Kidney (tissue), 14 donors: ENCODE data around the gene PLPP1. TPM values are rescaled to one million over a fixed set of nuclear protein-coding genes. Genes with fewer than 3 reads are reported as not detected.
"Not testable (repeated sequence)": the region's sequence is repeated elsewhere in the genome, so short reads cannot be mapped to it uniquely, and the experiment has no call there.

Experiments used
- DNase-seq, 5 donors: peaks; one replicate each; pipeline ENCODE4 v3.0.0-alpha.2; 2013 to 2020
- FAIRE-seq: peaks from 2 replicates; lab custom pipeline; 2012; peaks lifted over from hg19 to GRCh38; lab: Jason Lieb, UNC
- H3K27ac ChIP-seq, 2 donors: one replicate each; pipeline ENCODE4 v1.7.0; 2013; ENCODE audit warnings: low read depth in 2 of 2, low read length in 2 of 2, inconsistent platforms in 1 of 2
- H3K27me3 ChIP-seq: one replicate; pipeline ENCODE4 v1.7.1; 2013; ENCODE audit warnings: low read length, inconsistent platforms; ENCODE audit not compliant: control insufficient read depth, insufficient read depth
- H3K36me3 ChIP-seq, 3 donors: one replicate each; pipeline versions ENCODE4 v1.7.0 to v1.7.1; 2013; ENCODE audit warnings: low read length in 3 of 3, control low read depth in 1 of 3, inconsistent platforms in 1 of 3; ENCODE audit not compliant: insufficient read depth in 3 of 3, control insufficient read depth in 2 of 3
- H3K4me1 ChIP-seq, 3 donors: one replicate each; pipeline versions ENCODE4 v1.7.0 to v1.7.1; 2013; ENCODE audit warnings: low read length in 3 of 3, inconsistent platforms in 1 of 3, low read depth in 1 of 3; ENCODE audit not compliant: control insufficient read depth in 2 of 3, insufficient read depth in 2 of 3
- H3K4me3 ChIP-seq, 3 donors: one replicate each; pipeline versions ENCODE4 v1.7.0 to v1.8.1; 2013; ENCODE audit warnings: low read length in 3 of 3, control low read depth in 1 of 3, inconsistent platforms in 1 of 3
- H3K9ac ChIP-seq, 3 donors: one replicate each; pipeline versions ENCODE4 v1.7.0 to v1.7.1; 2013; ENCODE audit warnings: low read length in 3 of 3, control low read depth in 1 of 3, inconsistent platforms in 1 of 3
- H3K9me3 ChIP-seq, 3 donors: one replicate each; pipeline versions ENCODE4 v1.7.0 to v1.7.1; 2013; ENCODE audit warnings: low read length in 3 of 3, control low read depth in 1 of 3, inconsistent platforms in 1 of 3; ENCODE audit not compliant: control insufficient read depth in 2 of 3, insufficient read depth in 1 of 3
- CTCF ChIP-seq: IDR thresholded peaks from 3 replicates; pipeline ENCODE4 v1.5.1; 2012; ENCODE audit warnings: mild to moderate bottlenecking, moderate library complexity, borderline replicate concordance; ENCODE audit not compliant: insufficient read depth; ENCODE audit errors: extremely low read depth
- intact Hi-C: fragments of 100-400 bp; cut with DNase I; formaldehyde crosslinking; loops from one replicate; pipeline ENCODE4 v1.11.1; 2022
- polyA plus RNA-seq: library from polyadenylated mRNA; stranded (reverse); fragments of 350-450 nt; fragmentation: Illumina TruSeq; extraction: RNeasy Lipid Tissue Mini Kit (QIAGEN cat#74804); gene quantifications from one replicate; pipeline ENCODE4 v1.2.3, GENCODE V29; 2014; ENCODE audit warnings: low read depth, low replicate concordance; ENCODE audit not compliant: insufficient read depth
- total RNA-seq: library from RNA; stranded (reverse); fragmentation: NEBNext Ultra II Directional; extraction: Animal tissue kit (Norgen Biotek cat#: 25700); gene quantifications from one replicate; pipeline ENCODE4 v1.2.1, GENCODE V29; 2021
- donor health status: control.
- donor health status: control.
- donor health status: control.
- donor health status: control.
- donor health status: control.
- donor health status: DM: yes; HTN: yes; CAD: no.
- donor health status: Normal renal cell carcinoma (clear cell type).

PLPP1 gene
- total and polyA plus RNA-seq, 2 donors from 2014 or later: 144 to 166 TPM

DNA sequence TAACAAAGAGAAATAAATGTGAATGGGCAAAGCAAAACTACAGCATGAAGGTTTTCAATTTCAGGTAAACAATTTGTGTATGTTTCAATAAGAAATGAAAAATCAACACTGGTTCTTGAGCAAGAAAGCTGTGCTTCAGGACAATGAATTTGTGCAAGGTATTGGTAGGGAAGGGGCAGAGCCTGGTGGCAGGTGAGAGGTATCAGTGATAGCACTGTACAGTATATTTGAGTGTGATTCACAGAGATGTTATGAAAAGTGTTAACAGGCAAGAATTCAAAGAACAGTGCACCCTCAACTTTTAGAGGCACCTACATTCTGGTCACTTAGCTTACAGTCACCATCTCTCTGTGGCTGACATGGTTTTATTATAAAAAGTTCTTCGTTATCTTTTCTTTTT, 25.7 kb downstream of the PLPP1 start:
- Histone ChIP-seq H3K4me3 (no peak overlapping the region), H3K27me3 (no peaks in the 10 kb centered on the region), H3K36me3 (no peaks in the 10 kb centered on the region), H3K9me3 (no peaks in the 10 kb centered on the region), H3K27ac (no peak overlapping the region), H3K4me1 (peaks cover 6 to 22% (median 17%) of the 10 kb centered on the region in 3 donors), H3K9ac (no peak overlapping the region)
- FAIRE-seq (no peak), DNase-seq (no peak)
- intact Hi-C loops: no loop called here
- no peak for TF ChIP-seq CTCF

DNA sequence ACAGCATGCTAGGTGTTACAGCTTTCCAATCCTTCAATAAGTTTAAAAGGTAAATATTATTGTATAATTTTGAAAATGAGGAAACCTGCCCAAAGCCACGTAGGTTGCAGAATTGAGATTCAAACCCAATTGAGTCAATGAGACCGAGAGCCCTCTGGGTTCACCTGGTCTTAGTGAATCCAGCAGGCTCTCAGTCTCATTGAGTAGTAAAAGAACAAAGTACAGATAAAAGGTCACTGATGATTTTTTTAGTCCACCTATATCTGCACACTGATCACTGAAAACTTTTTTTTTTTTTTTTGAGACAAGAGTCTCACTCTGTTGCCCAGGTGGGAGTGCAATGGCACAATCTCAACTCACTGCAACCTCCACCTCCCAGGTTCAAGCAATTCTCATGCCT, 27.2 kb downstream of the PLPP1 start:
- TF ChIP-seq CTCF: no peak

DNA sequence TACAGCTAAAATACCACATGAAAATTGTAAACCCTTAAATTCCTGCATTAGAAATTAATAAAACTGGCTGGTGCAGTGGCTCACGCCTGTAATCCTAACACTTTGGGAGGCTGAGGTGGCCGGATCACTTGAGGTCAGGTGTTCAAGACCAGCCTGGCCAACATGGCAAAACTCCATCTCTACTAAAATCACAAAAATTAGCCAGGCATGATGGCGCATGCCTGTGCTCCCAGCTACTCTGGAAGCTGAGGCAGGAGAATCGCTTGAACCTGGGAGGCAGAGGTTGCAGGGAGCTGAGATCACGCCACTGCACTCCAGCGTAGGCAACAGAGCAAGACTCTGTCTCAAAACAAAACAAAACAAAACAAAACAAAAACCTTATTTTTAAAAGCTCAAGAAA, 29.1 kb downstream of the PLPP1 start:
- H3K4me3 ChIP-seq, DNase-seq, H3K27me3 ChIP-seq, H3K9me3 ChIP-seq, FAIRE-seq, intact Hi-C loops, H3K36me3 ChIP-seq, H3K9ac ChIP-seq, H3K27ac ChIP-seq: not testable (repeated sequence)
- H3K4me1 ChIP-seq: peaks cover 6 to 17% (median 16%) of the 10 kb centered on the region in 3 donors

More for the DNA sequence above, 27.2 kb downstream of the PLPP1 start:
- no peak overlapping the region for H3K9ac ChIP-seq
- H3K4me1 ChIP-seq: peaks cover 6 to 22% (median 17%) of the 10 kb centered on the region in 3 donors
- H3K9me3 ChIP-seq: no peaks in the 10 kb centered on the region
- no peak for DNase-seq
- no peaks in the 10 kb centered on the region for H3K36me3 ChIP-seq
- FAIRE-seq: no peak
- no peak overlapping the region for H3K4me3 ChIP-seq
- intact Hi-C loops: no loop called here
- no peaks in the 10 kb centered on the region for H3K27me3 ChIP-seq
- no peak overlapping the region for H3K27ac ChIP-seq

GRCh38 chr5:55503917-55504316, 30.8 kb downstream of the PLPP1 start:
- H3K4me1 ChIP-seq, FAIRE-seq, intact Hi-C loops, H3K27me3 ChIP-seq, H3K36me3 ChIP-seq, H3K27ac ChIP-seq, H3K9me3 ChIP-seq, H3K4me3 ChIP-seq, DNase-seq, H3K9ac ChIP-seq: not testable (repeated sequence)
